Endothelial cell of hepatic sinusoid (primary cell): ENCODE results near the gene RYR1.
"Not testable (repeated sequence)": the region's sequence is repeated elsewhere in the genome, so short reads cannot be mapped to it uniquely, and the experiment has no call there.

Experiments
- in situ Hi-C: cut with HindIII; loops from 2 replicates; pipeline ENCODE4 v1.10.0; 2017; ENCODE audit warnings: low sequenced_read_pairs

RYR1 gene

DNA sequence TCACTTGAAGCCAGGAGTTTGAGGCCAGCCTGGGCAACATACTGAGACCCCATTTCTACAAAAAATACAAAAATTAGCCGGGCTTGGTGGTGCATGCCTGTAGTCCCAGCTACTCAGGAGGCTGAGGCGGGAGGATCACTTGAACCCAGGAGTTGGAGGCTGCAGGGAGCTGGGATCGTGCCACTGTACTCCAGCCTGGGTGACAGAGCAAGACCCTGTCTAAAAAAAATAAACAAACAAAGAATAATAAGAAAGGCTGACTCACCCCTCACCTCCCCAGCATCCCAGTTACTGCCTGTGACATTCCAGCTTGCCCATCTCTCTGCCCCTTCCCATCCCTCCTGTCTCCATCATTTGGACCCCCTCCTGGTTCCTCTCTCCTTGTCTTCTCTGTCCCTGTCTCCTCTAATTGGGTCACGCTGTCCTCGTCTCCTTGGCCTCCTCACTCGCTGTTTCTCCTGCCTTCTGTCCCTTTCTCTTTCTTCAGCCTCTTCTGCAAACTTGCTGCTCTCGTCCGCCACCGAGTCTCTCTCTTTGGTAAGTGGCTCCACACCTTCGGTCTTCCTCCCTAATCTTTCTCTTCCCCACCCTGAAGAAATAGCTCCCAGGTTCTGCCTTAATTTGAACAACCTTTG, 77.7 kb downstream of the RYR1 start:
- in situ Hi-C loops: no loop called here

DNA sequence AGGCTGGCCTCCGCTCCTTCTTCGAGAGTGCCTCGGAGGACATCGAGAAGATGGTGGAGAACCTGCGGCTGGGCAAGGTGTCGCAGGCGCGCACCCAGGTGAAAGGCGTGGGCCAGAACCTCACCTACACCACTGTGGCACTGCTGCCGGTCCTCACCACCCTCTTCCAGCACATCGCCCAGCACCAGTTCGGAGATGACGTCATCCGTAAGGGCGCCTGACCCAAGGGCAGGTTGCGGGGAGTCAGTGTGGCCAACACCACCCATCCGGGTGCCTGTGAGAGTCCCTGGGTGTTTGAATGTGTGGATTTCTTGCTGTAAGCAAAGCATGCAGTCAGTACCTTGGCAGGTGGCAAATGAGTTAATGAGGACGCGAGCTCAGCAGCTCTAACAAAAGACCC, 78.8 kb downstream of the RYR1 start:
- in situ Hi-C loops: no loop called here

DNA sequence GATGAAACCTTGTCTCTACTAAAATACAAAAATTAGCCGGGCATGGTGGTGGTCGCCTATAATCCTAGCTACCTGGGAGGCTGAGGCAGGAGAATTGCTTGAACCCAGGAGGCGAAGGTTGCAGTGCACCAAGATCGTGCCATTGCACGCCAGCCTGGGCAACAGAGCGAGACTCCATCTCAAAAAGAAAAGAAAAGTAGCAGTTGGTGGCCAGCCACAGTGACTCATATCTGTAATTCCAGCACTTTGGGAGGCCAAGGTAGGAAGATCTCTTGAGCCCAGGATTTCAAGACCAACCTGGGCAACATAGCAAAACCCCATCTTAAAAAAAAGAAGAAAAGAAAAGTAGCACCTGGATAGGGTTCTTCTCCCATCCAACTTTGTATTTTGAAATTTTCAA, 79.7 kb downstream of the RYR1 start:
- in situ Hi-C loops: not testable (repeated sequence)

DNA sequence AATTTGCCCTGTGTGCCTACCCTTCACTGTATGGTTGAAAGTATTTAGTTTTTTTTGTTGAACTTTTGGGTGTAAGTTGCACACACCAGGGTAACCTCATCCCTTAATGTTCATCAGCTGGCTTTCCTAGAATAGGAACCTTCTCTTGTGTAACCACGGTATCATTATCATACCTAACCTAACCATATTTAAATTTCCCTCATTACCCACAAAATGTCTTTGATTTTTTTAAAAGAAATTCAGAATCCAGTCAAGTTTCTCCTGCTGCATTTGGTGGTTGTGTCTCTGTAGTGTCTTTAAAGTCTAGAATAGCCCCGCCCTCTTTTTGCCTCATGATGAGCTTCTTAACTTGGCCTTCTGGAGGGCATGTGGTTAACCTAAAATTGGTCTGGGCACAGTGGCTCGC, 80.3 kb downstream of the RYR1 start:
- in situ Hi-C loops: no loop called here

DNA sequence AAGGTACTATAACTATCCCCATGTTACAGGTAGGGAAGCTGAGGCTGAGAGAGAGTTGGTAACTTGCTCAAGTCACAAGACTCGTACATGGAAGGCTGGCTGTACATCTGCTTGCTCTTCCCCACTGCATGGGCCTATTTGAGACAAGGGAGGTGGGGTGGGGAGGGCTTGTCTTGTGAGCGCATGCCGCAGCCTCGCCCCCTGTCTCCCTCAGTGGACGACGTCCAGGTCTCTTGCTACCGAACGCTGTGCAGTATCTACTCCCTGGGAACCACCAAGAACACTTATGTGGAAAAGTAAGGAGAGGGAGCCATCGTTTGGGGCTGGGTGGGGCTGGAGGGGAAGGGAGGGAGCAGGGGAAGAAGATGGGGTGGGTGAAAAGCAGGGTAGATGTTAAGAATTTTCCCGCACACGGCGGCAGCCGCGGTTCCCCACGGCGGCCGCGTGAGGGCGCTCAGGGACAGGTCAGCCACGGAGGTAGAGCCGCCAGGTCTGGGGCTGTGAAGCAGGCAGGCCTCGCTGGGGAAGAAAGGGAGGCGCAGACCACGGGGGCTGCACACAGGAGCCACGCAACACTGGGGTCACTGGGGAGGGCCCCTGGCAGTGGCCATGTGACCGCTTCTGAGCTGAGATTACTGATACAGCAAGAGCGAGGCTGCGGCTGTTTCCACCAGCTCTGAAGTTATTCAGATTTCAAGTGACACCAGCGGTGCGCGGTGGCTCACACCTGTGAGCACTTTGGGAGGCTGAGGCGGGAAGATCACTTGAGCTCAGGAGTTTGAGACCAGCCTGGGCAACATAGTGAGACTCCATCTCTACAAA, 81.5 kb downstream of the RYR1 start:
- in situ Hi-C loops: no loop called here

DNA sequence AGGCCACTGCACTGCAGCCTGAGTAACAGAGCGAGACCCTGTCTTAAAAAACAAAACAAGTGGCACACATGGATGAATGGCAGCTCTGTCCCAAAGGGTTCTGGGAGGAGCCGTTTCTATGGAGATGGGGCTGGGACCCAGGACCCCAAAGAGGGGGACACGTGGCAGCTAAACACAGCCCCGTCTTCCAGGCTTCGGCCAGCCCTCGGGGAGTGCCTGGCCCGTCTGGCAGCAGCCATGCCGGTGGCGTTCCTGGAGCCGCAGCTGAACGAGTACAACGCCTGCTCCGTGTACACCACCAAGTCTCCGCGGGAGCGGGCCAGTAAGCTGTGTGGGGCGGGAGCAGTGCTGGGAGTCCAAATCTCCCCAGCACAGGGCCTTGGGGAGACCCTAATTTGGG, 82.4 kb downstream of the RYR1 start:
- in situ Hi-C loops: no loop called here

DNA sequence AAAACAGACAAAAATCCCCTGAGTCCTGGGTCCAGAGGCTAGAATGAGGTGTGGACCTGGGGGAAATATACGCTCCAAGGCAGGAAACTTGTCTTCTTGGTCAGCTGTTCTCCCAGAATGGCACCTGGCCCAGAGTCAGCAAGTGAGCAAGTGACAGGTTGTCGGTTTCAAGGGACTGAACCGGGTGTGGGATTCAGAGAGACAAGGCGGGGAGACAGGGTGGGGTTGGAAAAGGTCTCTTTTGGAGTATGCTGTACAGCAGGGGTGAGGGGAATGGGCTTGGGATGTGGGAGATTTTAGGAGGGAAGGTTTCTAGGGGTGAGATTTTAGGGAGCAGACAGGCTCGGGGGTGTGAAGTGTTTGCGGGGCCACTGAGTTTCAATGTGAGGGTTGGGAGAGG, 83.3 kb downstream of the RYR1 start:
- in situ Hi-C loops: no loop called here

DNA sequence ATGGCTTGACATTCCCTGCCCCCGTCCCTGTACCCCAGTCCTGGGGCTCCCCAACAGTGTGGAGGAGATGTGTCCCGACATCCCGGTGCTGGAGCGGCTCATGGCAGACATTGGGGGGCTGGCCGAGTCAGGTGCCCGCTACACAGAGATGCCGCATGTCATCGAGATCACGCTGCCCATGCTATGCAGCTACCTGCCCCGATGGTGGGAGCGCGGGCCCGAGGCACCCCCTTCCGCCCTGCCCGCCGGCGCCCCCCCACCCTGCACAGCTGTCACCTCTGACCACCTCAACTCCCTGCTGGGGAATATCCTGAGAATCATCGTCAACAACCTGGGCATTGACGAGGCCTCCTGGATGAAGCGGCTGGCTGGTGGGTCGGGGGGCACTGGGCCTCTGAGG, 83.8 kb downstream of the RYR1 start:
- in situ Hi-C loops: no loop called here

DNA sequence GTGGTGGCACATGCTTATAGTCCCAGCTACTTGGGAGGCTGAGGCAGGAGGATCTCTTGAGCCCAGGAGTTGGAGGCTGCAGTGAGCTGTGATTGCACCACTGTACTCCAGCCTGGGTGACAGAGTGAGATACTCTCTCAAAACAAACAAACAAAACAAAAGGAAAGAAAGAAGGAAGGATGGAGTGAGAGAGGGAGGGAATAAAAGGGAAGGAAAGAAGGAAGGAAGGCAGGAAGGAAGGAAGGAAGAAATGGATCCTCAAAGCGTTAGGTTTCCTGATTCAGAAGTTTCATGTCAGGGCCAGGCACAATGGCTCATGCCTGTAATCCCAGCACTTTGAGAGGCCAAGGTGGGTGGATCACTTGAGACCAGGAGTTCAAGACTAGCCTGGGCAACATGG, 84.5 kb downstream of the RYR1 start:
- in situ Hi-C loops: not testable (repeated sequence)

GRCh38 chr19:38519168-38519567, 85.7 kb downstream of the RYR1 start:
- in situ Hi-C loops: no loop called here

- in situ Hi-C loops: no loop called here
These were observed 86.5 kb downstream of the RYR1 start for GRCh38 chr19:38519988-38520387.

DNA sequence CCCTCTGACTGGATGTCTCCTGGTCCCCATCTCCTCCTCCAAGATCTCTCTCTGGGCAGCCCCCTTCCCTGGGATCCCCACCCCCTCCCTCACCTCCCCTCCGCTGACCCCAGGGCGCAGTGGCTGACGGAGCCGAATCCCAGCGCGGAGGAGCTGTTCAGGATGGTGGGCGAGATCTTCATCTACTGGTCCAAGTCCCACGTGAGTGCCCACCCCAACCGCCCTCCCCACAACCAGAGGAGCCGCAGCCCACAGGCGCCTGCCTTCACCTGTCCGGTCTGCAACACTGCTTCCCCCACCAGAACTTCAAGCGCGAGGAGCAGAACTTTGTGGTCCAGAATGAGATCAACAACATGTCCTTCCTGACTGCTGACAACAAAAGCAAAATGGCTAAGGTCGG, 89.4 kb downstream of the RYR1 start:
- in situ Hi-C loops: no loop called here

DNA sequence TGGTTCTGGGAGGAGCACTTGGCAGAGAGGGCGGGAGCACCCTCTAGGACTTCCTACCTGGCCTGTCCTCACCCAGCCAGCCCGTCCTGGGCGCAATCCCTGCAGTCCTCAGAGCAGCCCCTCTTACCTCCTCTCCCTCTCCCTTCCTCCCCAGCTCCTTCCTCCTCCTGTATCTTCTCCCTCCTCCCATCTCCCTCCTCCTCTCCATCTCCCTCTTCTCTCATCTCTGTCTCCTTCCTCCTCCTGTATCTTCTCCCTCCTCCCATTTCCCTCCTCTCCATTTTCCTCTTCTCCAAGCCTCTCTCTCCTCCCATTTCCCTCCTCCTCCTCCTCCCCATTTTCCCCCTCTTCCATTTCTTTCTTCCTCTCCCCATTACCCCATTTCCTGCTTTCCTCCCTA, 89.8 kb downstream of the RYR1 start:
- in situ Hi-C loops: no loop called here

DNA sequence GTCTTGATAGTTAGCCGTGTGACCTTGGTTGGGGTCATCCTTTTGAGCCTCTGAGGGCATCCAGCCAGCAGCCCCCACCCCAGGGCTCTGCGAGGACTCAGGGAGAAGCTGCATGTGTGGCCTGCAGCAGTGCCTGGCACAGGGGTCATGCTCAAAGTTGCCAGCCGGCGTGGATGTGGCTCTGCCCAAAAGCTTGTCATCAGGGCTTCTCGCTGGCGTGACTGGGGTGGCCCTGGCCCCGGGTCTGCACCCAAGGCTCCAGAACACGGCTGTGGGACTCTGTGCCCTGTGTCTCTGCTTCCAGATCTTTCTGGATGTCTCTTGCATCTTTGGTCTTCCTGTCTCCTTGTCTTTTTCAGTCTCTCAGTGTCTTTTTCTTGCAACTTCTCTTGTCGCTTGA, 90.9 kb downstream of the RYR1 start:
- in situ Hi-C loops: no loop called here

GRCh38 chr19:38524994-38525634, 91.6 kb downstream of the RYR1 start:
- in situ Hi-C loops: loop anchor here (5.0 kb wide), 4 partner anchors 57 to 273 kb away; no protein-coding TSS in a partner anchor

DNA sequence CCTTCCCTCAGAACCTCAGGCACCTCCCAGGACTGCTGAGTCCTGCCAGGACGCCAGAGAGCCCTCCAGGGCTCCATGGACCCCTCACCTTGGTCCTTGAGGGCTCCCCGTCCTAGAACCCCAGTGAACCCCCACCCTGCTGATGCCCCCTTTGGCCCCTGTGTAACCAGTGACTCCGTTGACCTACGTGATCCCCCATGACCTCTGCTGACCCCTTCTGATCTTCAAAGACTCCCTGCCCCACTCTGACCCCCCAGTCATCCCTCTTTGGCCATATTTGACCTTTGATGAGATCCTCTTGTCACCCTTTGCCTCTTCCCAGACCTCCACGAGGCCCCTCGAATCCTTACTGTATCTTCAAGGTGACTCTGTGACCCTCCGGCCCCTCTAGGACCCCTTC, 92.9 kb downstream of the RYR1 start:
- in situ Hi-C loops: loop anchor here (5.0 kb wide), 4 partner anchors 56 to 274 kb away; no protein-coding TSS in a partner anchor

DNA sequence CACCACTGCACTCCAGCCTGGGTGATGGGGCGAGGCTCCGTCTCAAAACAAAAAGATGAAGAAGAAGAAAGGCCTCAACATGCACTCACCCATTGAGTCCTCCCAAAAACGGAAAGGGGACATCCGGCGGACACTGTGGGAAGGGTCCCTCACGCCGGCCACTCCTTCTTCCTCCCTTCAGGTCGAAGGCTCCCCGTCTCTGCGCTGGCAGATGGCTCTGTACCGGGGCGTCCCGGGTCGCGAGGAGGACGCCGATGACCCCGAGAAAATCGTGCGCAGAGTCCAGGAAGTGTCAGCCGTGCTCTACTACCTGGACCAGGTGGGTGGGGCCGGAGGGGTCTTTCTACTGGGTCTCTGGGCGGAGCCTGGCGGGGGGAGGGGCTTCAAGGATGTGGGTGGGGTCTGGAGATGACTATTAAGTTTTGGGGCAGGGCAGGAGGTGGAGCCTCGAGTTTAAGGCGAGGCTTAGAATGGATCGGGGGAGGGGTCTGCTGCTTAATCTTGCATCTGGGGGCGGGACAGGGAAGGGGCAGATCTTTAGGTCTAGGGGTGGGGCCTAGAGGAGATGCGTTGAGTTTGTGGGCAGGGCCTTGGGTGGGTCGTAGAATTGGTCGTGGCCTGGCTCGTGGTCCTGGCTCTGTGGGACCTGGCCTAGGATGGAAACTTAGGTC, 94.1 kb downstream of the RYR1 start:
- in situ Hi-C loops: loop anchor here (5.0 kb wide), 4 partner anchors 55 to 275 kb away; no protein-coding TSS in a partner anchor

- in situ Hi-C loops: loop anchor here (5.0 kb wide), 4 partner anchors 54 to 276 kb away; no protein-coding TSS in a partner anchor
These were observed 94.8 kb downstream of the RYR1 start for GRCh38 chr19:38528213-38528755.

GRCh38 chr19:38528931-38529330, 95.4 kb downstream of the RYR1 start:
- in situ Hi-C loops: loop anchor here (5.0 kb wide), 4 partner anchors 53 to 277 kb away; no protein-coding TSS in a partner anchor

DNA sequence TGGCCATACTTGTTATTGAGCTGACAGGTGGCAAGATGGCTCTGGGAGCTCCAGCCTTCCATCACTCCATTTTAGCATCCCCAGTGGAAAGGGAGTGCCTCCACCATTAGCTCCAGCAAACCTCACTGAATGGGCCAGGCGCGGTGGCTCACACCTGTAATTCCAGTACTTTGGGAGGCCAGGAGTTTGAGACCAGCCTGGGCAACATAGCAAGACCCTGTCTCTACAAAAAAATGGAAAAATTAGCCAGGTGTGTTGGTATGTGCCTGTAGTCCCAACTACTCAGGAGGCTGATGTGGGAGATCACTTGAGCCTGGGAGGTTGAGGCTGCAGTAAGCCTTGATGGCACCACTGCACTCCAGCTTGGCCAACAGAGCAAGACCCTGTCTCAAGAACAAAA, 98.0 kb downstream of the RYR1 start:
- in situ Hi-C loops: no loop called here

GRCh38 chr19:38532939-38533338, 99.4 kb downstream of the RYR1 start:
- in situ Hi-C loops: no loop called here
